Pancreas (tissue), 10 donors: ENCODE data around the gene POLR3E. TPM values are rescaled to one million over a fixed set of nuclear protein-coding genes. Genes with fewer than 3 reads are reported as not detected.

Source experiments
- ATAC-seq, 4 donors: fragments of 200-7000 bp; cut with Tn5 transposase; one replicate each; pipeline versions ENCODE4 v1.8.0 to v1.9.1; 2020; ENCODE audit warnings: mild to moderate bottlenecking in 4 of 4, moderate library complexity in 4 of 4
- DNase-seq, 6 donors: peaks; one replicate each; pipeline ENCODE4 v3.0.0-alpha.2; 2020
- FAIRE-seq: peaks from 2 replicates; lab custom pipeline; 2012; peaks lifted over from hg19 to GRCh38; lab: Jason Lieb, UNC
- H3K27ac ChIP-seq, 4 donors: fragments of 200-600 bp; sonication (generic); 1 replicate in 3 of 4; 2 replicates in 1 of 4; pipeline versions ENCODE4 v1.5.0 to v1.8.0; 2020
- H3K27me3 ChIP-seq, 4 donors: fragments of 200-600 bp; one replicate each; pipeline ENCODE4 v1.8.0; 2021
- H3K36me3 ChIP-seq, 3 donors: fragments of 200-600 bp; sonication (generic) in 1 of 3; one replicate each; pipeline versions ENCODE4 v1.5.0 to v1.8.0; 2020 to 2021
- H3K4me1 ChIP-seq, 3 donors: fragments of 200-600 bp; one replicate each; pipeline ENCODE4 v1.8.0; 2021
- H3K4me3 ChIP-seq, 4 donors: fragments of 200-600 bp; sonication (generic) in 2 of 4; one replicate each; pipeline versions ENCODE4 v1.5.0 to v1.8.0; 2020 to 2021
- H3K9me3 ChIP-seq, 4 donors: fragments of 200-600 bp; one replicate each; pipeline ENCODE4 v1.8.0; 2021
- WGBS, 2 donors: extraction: QIAGEN DNeasy Blood & Tissue Kit; methylation state at CpG; one replicate each; pipeline ENCODE4 v1.1.7; 2013; 5-methylcytosine and 5-hydroxymethylcytosine counted together
- intact Hi-C, 3 donors: fragments of 100-400 bp; cut with DNase I; formaldehyde crosslinking; loops; one replicate each; pipeline versions ENCODE4 v1.11.1 to v1.14.2; 2022
- polyA plus RNA-seq, 2 donors: library from polyadenylated mRNA; stranded (reverse); fragments of 200-250 nt; gene quantifications; one replicate each; pipeline ENCODE4 v1.2.3, GENCODE V29; 2013
- total RNA-seq, 6 donors: library from RNA; stranded (reverse); fragmentation: NEBNext Ultra II Directional in 4 of 6; extraction: Animal tissue kit (Norgen Biotek cat#: 25700) in 4 of 6; gene quantifications; one replicate each; pipeline versions ENCODE4 v1.2.1 to v1.2.4, GENCODE V29; 2021 to 2023
- TF ChIP-seq, protein P1 (sequence below), 4 donors: fragments of 200-600 bp; sonication (generic) in 3 of 4; IDR thresholded peaks; one replicate each; pipeline versions ENCODE4 v1.5.0 to v1.8.0; 2021; ENCODE audit warnings: antibody characterized with exemption in 4 of 4
- donor health status: healthy with polysubstance abuse.
- donor health status: DM: no; HTN: no; CAD: no; lungs with moderate emphysema.
- donor health status: DM: no; HTN: no; CAD: no.
- donor health status: control.
- donor health status: control.
- donor health status: Bipolar disorder and iron deficiency.
- donor health status: DM: yes; HTN: yes; CAD: no.
- donor health status: DM: no; HTN: no; CAD: no.
- donor health status: DM: no; HTN: no; CAD: no.
- donor health status: DM: yes; HTN: yes; CAD: no.

Gene POLR3E
- total and polyA plus RNA-seq, 8 donors = 26.3 to 38.3 (median 30.5) TPM

DNA sequence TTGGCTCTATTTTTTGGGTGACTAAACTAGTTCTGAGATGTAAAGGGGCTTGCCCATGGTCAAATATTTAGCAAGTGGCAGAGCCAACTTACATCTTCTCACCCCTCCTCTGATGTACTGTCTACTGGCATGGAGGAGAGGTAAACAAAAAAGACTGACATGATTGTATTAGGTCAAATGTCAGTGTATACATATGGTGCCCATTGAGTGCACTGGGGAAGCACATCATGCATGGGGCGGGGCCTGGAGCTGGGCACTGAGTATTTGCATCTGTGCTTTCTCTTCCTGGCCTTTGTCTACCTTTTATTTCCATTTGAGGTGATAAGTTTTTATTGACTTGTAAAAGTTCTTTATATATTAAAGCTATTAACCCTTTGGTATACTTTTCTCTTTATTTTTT lies 22.3 kb upstream of the POLR3E start:
- ATAC-seq = no peak
- H3K27me3 ChIP-seq = no peaks in the 10 kb centered on the region
- TF ChIP-seq, protein P1, sequence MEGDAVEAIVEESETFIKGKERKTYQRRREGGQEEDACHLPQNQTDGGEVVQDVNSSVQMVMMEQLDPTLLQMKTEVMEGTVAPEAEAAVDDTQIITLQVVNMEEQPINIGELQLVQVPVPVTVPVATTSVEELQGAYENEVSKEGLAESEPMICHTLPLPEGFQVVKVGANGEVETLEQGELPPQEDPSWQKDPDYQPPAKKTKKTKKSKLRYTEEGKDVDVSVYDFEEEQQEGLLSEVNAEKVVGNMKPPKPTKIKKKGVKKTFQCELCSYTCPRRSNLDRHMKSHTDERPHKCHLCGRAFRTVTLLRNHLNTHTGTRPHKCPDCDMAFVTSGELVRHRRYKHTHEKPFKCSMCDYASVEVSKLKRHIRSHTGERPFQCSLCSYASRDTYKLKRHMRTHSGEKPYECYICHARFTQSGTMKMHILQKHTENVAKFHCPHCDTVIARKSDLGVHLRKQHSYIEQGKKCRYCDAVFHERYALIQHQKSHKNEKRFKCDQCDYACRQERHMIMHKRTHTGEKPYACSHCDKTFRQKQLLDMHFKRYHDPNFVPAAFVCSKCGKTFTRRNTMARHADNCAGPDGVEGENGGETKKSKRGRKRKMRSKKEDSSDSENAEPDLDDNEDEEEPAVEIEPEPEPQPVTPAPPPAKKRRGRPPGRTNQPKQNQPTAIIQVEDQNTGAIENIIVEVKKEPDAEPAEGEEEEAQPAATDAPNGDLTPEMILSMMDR (IDR thresholded peaks at IDR 0.05) = no peak
- no peak overlapping the region for H3K4me3 ChIP-seq
- H3K36me3 ChIP-seq = peaks cover 0 to 44% (median 6%) of the 10 kb centered on the region in 3 donors
- no peaks in the 10 kb centered on the region for H3K4me1 ChIP-seq
- no peak overlapping the region for H3K27ac ChIP-seq
- FAIRE-seq = no peak
- H3K9me3 ChIP-seq = no peaks in the 10 kb centered on the region
- DNase-seq = no peak
- WGBS, 2 donors = 95 to 100% methylated on average over 1 of the region's 1 CpG
- intact Hi-C loops = loop anchor here in 1 of 3 donors (10.0 kb wide), 1 partner anchor 50 kb away; no protein-coding TSS in a partner anchor

DNA sequence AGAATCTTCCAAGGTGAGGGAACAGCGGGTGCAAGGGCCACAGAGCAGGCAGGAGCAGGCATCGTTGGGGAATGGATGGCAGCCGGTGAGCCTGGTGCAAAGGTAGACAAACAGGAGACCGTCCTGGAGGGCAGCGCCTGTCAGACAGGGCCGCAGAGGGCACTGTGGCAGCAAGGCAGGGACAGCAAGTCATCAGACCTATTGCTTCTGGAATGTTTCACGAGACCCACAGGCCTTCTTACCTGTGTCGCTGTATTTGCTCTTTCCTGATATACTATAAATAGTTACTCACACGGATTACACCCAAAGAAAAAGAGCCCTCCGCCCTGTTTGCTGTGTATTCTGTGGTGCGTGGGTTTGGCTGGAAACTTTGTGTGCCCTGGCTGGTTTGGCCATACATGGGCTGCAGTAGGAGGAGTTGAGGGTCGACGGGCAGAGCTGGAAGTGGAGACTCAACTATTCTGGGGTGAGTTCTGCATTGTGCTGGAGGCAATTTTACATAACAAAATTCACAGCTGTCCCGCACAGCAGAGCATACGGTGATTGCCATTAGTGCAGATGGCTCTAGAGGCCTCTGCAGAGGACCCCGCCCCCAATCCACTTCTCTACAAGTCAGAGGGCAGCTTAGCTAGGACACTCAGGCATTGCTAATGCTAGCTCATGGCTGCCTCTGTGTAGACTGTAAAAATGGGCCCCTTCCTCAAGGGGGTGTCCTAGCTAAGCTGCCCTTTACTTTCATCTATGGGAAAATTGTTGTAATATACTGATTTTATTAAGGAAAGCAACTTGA lies 18.6 kb upstream of the POLR3E start:
- intact Hi-C loops = loop anchor here in 1 of 3 donors (10.0 kb wide), 1 partner anchor 54 kb away; no protein-coding TSS in a partner anchor
- 85 to 86% methylated on average over 16 of the region's 16 CpGs for WGBS, 2 donors
- no peak overlapping the region for H3K27ac ChIP-seq
- FAIRE-seq (no peak), ATAC-seq (no peak), DNase-seq (no peak)
- H3K4me1 ChIP-seq = no peaks in the 10 kb centered on the region
- TF ChIP-seq, protein P1 (IDR thresholded peaks at IDR 0.05) = no peak
- H3K9me3 ChIP-seq = no peaks in the 10 kb centered on the region
- H3K27me3 ChIP-seq = no peaks in the 10 kb centered on the region
- H3K4me3 ChIP-seq = no peak overlapping the region
- peaks cover 6 to 42% (median 11%) of the 10 kb centered on the region in 3 donors for H3K36me3 ChIP-seq

GRCh38 chr16:22282254-22282892 lies 14.8 kb upstream of the POLR3E start:
- Histone ChIP-seq H3K4me1 (no peaks in the 10 kb centered on the region), H3K27me3 (no peaks in the 10 kb centered on the region), H3K27ac (no peak overlapping the region), H3K36me3 (peaks cover 6 to 44% (median 10%) of the 10 kb centered on the region in 3 donors), H3K4me3 (no peak overlapping the region), H3K9me3 (no peaks in the 10 kb centered on the region)
- 90% methylated on average over 5 of the region's 5 CpGs for WGBS, 2 donors
- no peak for DNase-seq
- intact Hi-C loops = loop anchor here in 1 of 3 donors (10.0 kb wide), 1 partner anchor 68 kb away; no protein-coding TSS in a partner anchor
- ATAC-seq = no peak
- FAIRE-seq = no peak
- TF ChIP-seq, protein P1 (IDR thresholded peaks at IDR 0.05) = no peak

GRCh38 chr16:22284637-22285036 lies 12.6 kb upstream of the POLR3E start:
- 87 to 93% methylated on average over 9 of the region's 9 CpGs for WGBS, 2 donors
- Histone ChIP-seq H3K4me1 (no peaks in the 10 kb centered on the region), H3K27me3 (no peaks in the 10 kb centered on the region), H3K4me3 (no peak overlapping the region), H3K27ac (no peak overlapping the region), H3K36me3 (peaks cover 6 to 44% (median 10%) of the 10 kb centered on the region in 3 donors), H3K9me3 (no peaks in the 10 kb centered on the region)
- no peak for FAIRE-seq
- TF ChIP-seq, protein P1 (IDR thresholded peaks at IDR 0.05) = no peak
- no peak for ATAC-seq
- intact Hi-C loops = loop anchor here in 1 of 3 donors (10.0 kb wide), 1 partner anchor 70 kb away; no protein-coding TSS in a partner anchor
- DNase-seq = no peak
